Measurements from ENCODE around the gene ADGRF5.

Gene ADGRF5

DNA sequence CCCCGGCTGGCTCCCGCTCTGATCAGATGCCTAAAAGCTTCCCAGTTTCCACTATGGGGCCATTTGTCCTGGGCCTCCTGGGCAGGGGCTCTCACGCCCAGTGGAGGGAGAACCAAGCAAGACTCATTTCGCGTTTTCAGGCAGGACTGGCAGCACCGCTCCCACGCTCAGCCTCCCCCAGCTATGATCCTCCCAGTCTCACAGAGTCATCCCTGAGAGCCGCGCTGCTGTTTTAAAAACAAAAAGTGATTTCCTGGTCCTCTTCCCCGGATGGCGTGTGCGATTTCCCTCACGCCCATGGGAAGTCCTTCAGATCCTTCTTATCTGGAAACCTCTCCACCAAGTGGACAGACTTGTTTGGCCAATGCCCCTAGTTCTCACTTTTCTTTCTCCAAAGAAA, at the start of gene ADGRF5:
Gene ADGRF5 (minus strand): TSS at position 208 of the 400 bp plus-strand sequence. CDS start 15,176 bp downstream, outside the sequence.
- Histone ChIP-seq H3K36me3 (no peaks in the 10 kb centered on the region), H3K4me3 (no peak within 1 kb of the TSS), H3K4me2 (no peak within 1 kb of the TSS), H4K20me1 (no peaks in the 10 kb centered on the region), H3K9ac (no peak within 1 kb of the TSS), H3K27ac (no peak within 1 kb of the TSS), H3K4me1 (no peaks in the 10 kb centered on the region), H3K27me3 (no peaks in the 10 kb centered on the region), H3K9me3 (no peaks in the 10 kb centered on the region)
- TF ChIP-seq Cebpa-rat (IDR thresholded peaks at IDR 0.05): no peak

DNA sequence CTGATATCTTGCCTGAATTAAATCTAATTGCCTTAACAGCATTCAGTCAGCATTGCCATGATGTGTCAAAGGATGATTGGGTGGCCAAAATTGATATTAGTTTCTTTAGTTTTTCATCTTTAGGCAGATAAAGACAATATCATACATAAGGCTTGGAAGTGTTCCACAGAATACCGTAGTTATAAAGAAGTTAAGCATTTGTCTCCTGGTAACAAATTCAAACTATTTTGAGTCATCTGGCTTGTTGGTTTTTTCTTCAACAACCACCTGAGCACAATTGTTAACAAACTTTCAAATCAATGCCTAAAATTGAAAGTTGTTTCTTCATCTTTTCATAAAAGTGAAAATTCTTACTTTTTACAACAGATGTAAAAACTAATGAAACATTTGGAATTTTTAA, 47.5 kb upstream of the ADGRF5 start:
- Histone ChIP-seq H3K27ac (no peak overlapping the region), H3K4me3 (no peak overlapping the region), H3K27me3 (no peaks in the 10 kb centered on the region), H3K36me3 (no peaks in the 10 kb centered on the region), H3K4me1 (no peaks in the 10 kb centered on the region), H3K9ac (no peak overlapping the region), H4K20me1 (no peaks in the 10 kb centered on the region), H3K9me3 (no peaks in the 10 kb centered on the region), H3K4me2 (no peak overlapping the region)
- TF ChIP-seq Cebpa-rat (IDR thresholded peaks at IDR 0.05): no peak

GRCh38 chr6:46967826-46968349, 46.1 kb upstream of the ADGRF5 start:
- Histone ChIP-seq H3K36me3 (no peaks in the 10 kb centered on the region), H3K4me3 (no peak overlapping the region), H3K27ac (no peak overlapping the region), H3K4me2 (no peak overlapping the region), H3K9me3 (no peaks in the 10 kb centered on the region), H4K20me1 (no peaks in the 10 kb centered on the region), H3K9ac (no peak overlapping the region), H3K27me3 (no peaks in the 10 kb centered on the region), H3K4me1 (no peaks in the 10 kb centered on the region)
- TF ChIP-seq Cebpa-rat (IDR thresholded peaks at IDR 0.05): no peak

DNA sequence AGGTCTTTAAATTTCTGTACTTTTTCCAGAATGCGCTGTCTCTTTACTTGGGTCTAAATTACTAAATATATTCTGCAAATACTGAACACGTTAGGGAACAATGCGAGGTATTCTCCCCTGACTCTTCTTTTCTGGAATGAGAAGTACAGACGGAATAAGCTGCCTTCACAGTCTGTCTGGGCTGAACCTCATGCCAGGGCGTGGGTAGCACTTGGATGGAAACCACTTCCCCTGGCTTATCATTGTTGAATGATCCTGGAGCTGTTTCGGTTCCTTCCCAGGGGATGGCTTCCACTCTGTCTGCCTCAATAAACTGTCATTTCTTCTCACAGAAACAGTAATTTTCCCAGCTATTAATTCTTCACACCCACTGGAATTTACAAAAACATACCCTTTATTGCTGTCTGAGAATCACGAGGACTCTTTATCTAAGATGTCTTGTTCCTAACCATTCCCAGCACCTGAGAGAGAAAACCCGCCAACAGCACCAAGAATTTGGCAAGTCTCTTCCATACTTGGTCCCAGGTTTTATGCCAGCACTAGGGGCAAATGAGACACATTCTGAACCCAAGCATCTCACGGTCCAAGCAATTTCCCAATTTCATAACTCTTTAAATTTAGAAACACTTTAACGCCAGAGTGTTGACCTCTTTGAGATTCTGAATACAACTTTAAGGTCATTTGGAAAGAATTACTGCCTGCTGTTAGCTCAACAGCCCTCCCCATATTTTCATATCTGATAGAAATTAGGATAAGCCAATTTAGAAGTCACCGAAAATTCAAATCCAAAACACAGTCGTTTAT, 43.2 kb upstream of the ADGRF5 start:
- H3K36me3 ChIP-seq: no peaks in the 10 kb centered on the region
- H3K4me3 ChIP-seq: no peak overlapping the region
- no peaks in the 10 kb centered on the region for H4K20me1 ChIP-seq
- no peak for TF ChIP-seq Cebpa-rat (IDR thresholded peaks at IDR 0.05)
- no peaks in the 10 kb centered on the region for H3K9me3 ChIP-seq
- H3K9ac ChIP-seq: no peak overlapping the region
- no peak overlapping the region for H3K4me2 ChIP-seq
- no peaks in the 10 kb centered on the region for H3K4me1 ChIP-seq
- H3K27me3 ChIP-seq: no peaks in the 10 kb centered on the region
- H3K27ac ChIP-seq: no peak overlapping the region

GRCh38 chr6:46963626-46964025, 41.9 kb upstream of the ADGRF5 start:
- Histone ChIP-seq H3K36me3 (no peaks in the 10 kb centered on the region), H3K4me1 (no peaks in the 10 kb centered on the region), H4K20me1 (no peaks in the 10 kb centered on the region), H3K27me3 (no peaks in the 10 kb centered on the region), H3K4me2 (no peak overlapping the region), H3K27ac (no peak overlapping the region), H3K4me3 (no peak overlapping the region), H3K9ac (no peak overlapping the region), H3K9me3 (no peaks in the 10 kb centered on the region)
- no peak for TF ChIP-seq Cebpa-rat (IDR thresholded peaks at IDR 0.05)

- no peak overlapping the region for H3K9ac ChIP-seq
- H3K4me3 ChIP-seq: no peak overlapping the region
- no peaks in the 10 kb centered on the region for H3K4me1 ChIP-seq
- no peaks in the 10 kb centered on the region for H3K9me3 ChIP-seq
- no peaks in the 10 kb centered on the region for H3K27me3 ChIP-seq
- no peak for TF ChIP-seq Cebpa-rat (IDR thresholded peaks at IDR 0.05)
- no peak overlapping the region for H3K27ac ChIP-seq
- no peak overlapping the region for H3K4me2 ChIP-seq
- no peaks in the 10 kb centered on the region for H4K20me1 ChIP-seq
- H3K36me3 ChIP-seq: no peaks in the 10 kb centered on the region
Measured at GRCh38 chr6:46963039-46963438, 41.3 kb upstream of the ADGRF5 start.

GRCh38 chr6:46961711-46962110, 40.0 kb upstream of the ADGRF5 start:
- Histone ChIP-seq H3K36me3 (no peaks in the 10 kb centered on the region), H3K27ac (no peak overlapping the region), H3K9ac (no peak overlapping the region), H3K27me3 (no peaks in the 10 kb centered on the region), H4K20me1 (no peaks in the 10 kb centered on the region), H3K9me3 (no peaks in the 10 kb centered on the region), H3K4me2 (no peak overlapping the region), H3K4me3 (no peak overlapping the region), H3K4me1 (no peaks in the 10 kb centered on the region)
- TF ChIP-seq Cebpa-rat (IDR thresholded peaks at IDR 0.05): no peak

DNA sequence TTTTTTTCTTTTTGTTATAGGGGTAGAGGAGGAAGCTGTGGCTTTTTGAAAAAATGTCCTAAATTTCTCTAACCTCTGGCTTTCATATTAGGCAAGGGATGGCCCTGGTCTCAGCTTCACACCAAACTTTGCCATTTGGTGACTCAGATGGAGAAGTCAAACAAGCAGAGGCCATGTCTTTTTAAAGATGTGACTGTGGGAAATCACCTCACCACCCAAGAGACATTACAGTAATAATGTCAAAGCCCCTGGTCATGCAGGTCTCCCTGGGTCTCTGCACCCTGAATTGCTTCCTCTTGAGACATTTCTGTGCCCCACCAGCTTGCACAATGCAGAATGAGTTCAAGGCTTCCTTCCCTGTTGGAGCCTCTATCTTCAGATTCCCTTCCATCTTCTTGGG, 39.5 kb upstream of the ADGRF5 start:
- H3K36me3 ChIP-seq: no peaks in the 10 kb centered on the region
- no peak overlapping the region for H3K27ac ChIP-seq
- H4K20me1 ChIP-seq: no peaks in the 10 kb centered on the region
- no peaks in the 10 kb centered on the region for H3K9me3 ChIP-seq
- H3K4me3 ChIP-seq: no peak overlapping the region
- no peaks in the 10 kb centered on the region for H3K4me1 ChIP-seq
- H3K4me2 ChIP-seq: no peak overlapping the region
- no peak for TF ChIP-seq Cebpa-rat (IDR thresholded peaks at IDR 0.05)
- no peak overlapping the region for H3K9ac ChIP-seq
- H3K27me3 ChIP-seq: no peaks in the 10 kb centered on the region

- H3K36me3 ChIP-seq: no peaks in the 10 kb centered on the region
- no peaks in the 10 kb centered on the region for H3K27me3 ChIP-seq
- H3K4me1 ChIP-seq: no peaks in the 10 kb centered on the region
- no peaks in the 10 kb centered on the region for H4K20me1 ChIP-seq
- H3K9ac ChIP-seq: no peak overlapping the region
- H3K4me3 ChIP-seq: no peak overlapping the region
- H3K9me3 ChIP-seq: no peaks in the 10 kb centered on the region
- H3K4me2 ChIP-seq: no peak overlapping the region
- H3K27ac ChIP-seq: no peak overlapping the region
- TF ChIP-seq Cebpa-rat (IDR thresholded peaks at IDR 0.05): no peak
Measured at GRCh38 chr6:46959419-46959818, 37.7 kb upstream of the ADGRF5 start.

- H3K36me3 ChIP-seq: no peaks in the 10 kb centered on the region
- no peaks in the 10 kb centered on the region for H3K9me3 ChIP-seq
- H3K4me3 ChIP-seq: no peak overlapping the region
- H3K27ac ChIP-seq: no peak overlapping the region
- no peak for TF ChIP-seq Cebpa-rat (IDR thresholded peaks at IDR 0.05)
- H3K4me2 ChIP-seq: no peak overlapping the region
- H3K27me3 ChIP-seq: no peaks in the 10 kb centered on the region
- H4K20me1 ChIP-seq: no peaks in the 10 kb centered on the region
- no peaks in the 10 kb centered on the region for H3K4me1 ChIP-seq
- no peak overlapping the region for H3K9ac ChIP-seq
Measured at GRCh38 chr6:46956409-46956808, 34.7 kb upstream of the ADGRF5 start.

All from BLaER1 (cell line).